GM23338 (cell line): ENCODE measurements around the gene CYFIP1.

ENCODE experiments used
- EZH2phosphoT487 ChIP-seq: fragments of 200-600 bp; sonication (generic); IDR thresholded peaks from one replicate; pipeline ENCODE4 v1.8.1; 2018; ENCODE audit warnings: antibody characterized with exemption; ENCODE audit not compliant: unreplicated experiment
- TF ChIP-seq, protein P1 (sequence below), 2 experiments: fragments of 200-600 bp in 1 of 2; sonication (generic) in 1 of 2; conservative IDR thresholded peaks; 2 replicates each; pipeline versions ENCODE4 v1.5.1 to v1.6.1; 2016 to 2017; ENCODE audit warnings: antibody characterized with exemption in 2 of 2, low read depth in 2 of 2, mild to moderate bottlenecking in 2 of 2, moderate library complexity in 1 of 2

DNA sequence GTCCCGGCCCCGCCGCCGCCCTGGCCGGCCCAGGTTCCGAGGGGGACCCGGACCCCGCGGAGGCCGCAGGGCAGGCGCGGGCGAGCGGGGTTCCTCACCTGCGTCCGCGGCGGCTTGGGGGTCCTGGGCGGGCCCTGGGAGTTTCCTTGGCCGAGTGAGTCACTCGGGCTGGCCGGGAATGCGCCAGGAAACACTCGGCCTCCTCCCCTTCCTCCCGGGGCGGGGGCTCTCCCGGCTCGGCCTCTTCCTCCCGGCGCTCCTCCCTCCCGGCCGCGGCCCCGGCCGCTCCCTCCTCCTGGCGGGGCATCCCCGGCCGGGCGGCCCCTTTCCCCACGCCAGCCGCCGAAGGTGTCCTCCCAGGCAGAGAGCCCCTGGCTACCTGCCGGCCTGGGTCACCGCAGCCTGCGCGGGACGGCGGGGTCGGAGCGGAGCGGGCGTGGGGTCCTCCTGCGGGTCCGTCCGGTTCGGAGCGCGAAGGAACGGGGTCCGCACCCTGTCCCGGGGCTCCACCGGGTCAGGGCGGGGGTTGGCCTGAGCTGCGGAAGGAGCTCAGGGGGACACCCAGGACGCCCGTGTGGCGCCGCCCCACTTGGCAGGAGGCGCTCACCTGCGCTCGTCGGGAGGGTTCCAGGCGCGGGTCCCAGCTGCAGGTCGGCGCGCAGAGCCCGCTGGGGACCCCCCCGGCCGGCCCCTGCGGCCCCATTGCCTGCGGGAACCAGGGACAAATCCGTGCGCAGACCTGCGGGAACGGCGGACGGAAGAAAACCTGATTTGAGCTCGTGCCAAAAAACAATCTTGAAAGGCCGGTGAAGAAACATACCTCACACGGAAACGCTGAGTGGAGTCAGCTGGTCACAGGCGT is at the start of gene CYFIP1:
- TF ChIP-seq, protein P1, sequence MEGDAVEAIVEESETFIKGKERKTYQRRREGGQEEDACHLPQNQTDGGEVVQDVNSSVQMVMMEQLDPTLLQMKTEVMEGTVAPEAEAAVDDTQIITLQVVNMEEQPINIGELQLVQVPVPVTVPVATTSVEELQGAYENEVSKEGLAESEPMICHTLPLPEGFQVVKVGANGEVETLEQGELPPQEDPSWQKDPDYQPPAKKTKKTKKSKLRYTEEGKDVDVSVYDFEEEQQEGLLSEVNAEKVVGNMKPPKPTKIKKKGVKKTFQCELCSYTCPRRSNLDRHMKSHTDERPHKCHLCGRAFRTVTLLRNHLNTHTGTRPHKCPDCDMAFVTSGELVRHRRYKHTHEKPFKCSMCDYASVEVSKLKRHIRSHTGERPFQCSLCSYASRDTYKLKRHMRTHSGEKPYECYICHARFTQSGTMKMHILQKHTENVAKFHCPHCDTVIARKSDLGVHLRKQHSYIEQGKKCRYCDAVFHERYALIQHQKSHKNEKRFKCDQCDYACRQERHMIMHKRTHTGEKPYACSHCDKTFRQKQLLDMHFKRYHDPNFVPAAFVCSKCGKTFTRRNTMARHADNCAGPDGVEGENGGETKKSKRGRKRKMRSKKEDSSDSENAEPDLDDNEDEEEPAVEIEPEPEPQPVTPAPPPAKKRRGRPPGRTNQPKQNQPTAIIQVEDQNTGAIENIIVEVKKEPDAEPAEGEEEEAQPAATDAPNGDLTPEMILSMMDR (conservative IDR thresholded peaks at IDR 0.05; ENCODE audit: low read depth in 2 of 2) = no peak
- TF ChIP-seq EZH2phosphoT487 = no peak
